H9 (cell line): ENCODE data around the gene NMRAL1. TPM values are rescaled to one million over a fixed set of nuclear protein-coding genes. Genes with fewer than 3 reads are reported as not detected.

ENCODE experiments used
- DNase-seq: peaks from one replicate; pipeline ENCODE4 v3.0.0-alpha.2; 2017
- H2AFZ ChIP-seq: one replicate; pipeline ENCODE4 v1.6.1; 2013; ENCODE audit warnings: mild to moderate bottlenecking, low read length, control low read depth, moderate library complexity
- H2AK5ac ChIP-seq: 2 replicates; pipeline ENCODE4 v1.6.1; 2013; ENCODE audit warnings: low read length, control low read depth, mixed read lengths; ENCODE audit not compliant: insufficient read length
- H2BK120ac ChIP-seq: one replicate; pipeline ENCODE4 v1.6.1; 2013; ENCODE audit warnings: low read depth, mild to moderate bottlenecking, low read length, control low read depth, inconsistent platforms; ENCODE audit not compliant: poor library complexity, severe bottlenecking
- H2BK12ac ChIP-seq: 2 replicates; pipeline ENCODE4 v1.6.1; 2013; ENCODE audit warnings: low read length, control low read depth, mixed read lengths, low read depth; ENCODE audit not compliant: insufficient read length
- H2BK15ac ChIP-seq: 2 replicates; pipeline ENCODE4 v1.6.1; 2013; ENCODE audit warnings: low read depth, low read length, control low read depth
- H2BK20ac ChIP-seq: one replicate; pipeline ENCODE4 v1.6.1; 2013; ENCODE audit warnings: low read depth, mild to moderate bottlenecking, low read length, control low read depth, inconsistent platforms; ENCODE audit not compliant: poor library complexity, severe bottlenecking
- H2BK5ac ChIP-seq: 2 replicates; pipeline ENCODE4 v1.6.1; 2013; ENCODE audit warnings: low read length, control low read depth, mixed read lengths; ENCODE audit not compliant: insufficient read length
- H3K14ac ChIP-seq: 2 replicates; pipeline ENCODE4 v1.6.1; 2013; ENCODE audit warnings: low read length, control low read depth; ENCODE audit not compliant: insufficient read depth
- H3K18ac ChIP-seq: 2 replicates; pipeline ENCODE4 v1.6.1; 2013; ENCODE audit warnings: low read depth, mild to moderate bottlenecking, mixed read lengths, low read length, control low read depth; ENCODE audit not compliant: insufficient read length
- H3K23ac ChIP-seq: 2 replicates; pipeline ENCODE4 v1.6.1; 2013; ENCODE audit warnings: low read length, control low read depth, mixed read lengths, low read depth; ENCODE audit not compliant: insufficient read length
- H3K23me2 ChIP-seq: 2 replicates; pipeline ENCODE4 v1.6.1; 2013; ENCODE audit warnings: low read depth, mild to moderate bottlenecking, mixed read lengths, low read length, control low read depth; ENCODE audit not compliant: insufficient read length, poor library complexity, severe bottlenecking
- H3K27ac ChIP-seq: 2 replicates; pipeline ENCODE4 v1.5.1; 2013; ENCODE audit warnings: low read length, control low read depth, mixed read lengths, low read depth; ENCODE audit not compliant: insufficient read length
- H3K27me3 ChIP-seq: 2 replicates; pipeline ENCODE4 v1.6.1; 2013; ENCODE audit warnings: low read length, control low read depth, inconsistent platforms; ENCODE audit not compliant: insufficient read depth
- H3K4ac ChIP-seq: 2 replicates; pipeline ENCODE4 v1.6.1; 2013; ENCODE audit warnings: low read depth, mild to moderate bottlenecking, control low read depth, inconsistent platforms, low read length, moderate library complexity
- H3K4me1 ChIP-seq: 2 replicates; pipeline ENCODE4 v1.6.1; 2013; ENCODE audit warnings: low read length, control low read depth, inconsistent platforms; ENCODE audit not compliant: insufficient read depth
- H3K4me2 ChIP-seq: 2 replicates; pipeline ENCODE4 v1.6.1; 2013; ENCODE audit warnings: low read length, control low read depth, mixed read lengths; ENCODE audit not compliant: insufficient read length, insufficient read depth
- H3K56ac ChIP-seq: 2 replicates; pipeline ENCODE4 v1.6.1; 2013; ENCODE audit warnings: low read depth, mild to moderate bottlenecking, mixed read lengths, low read length, control low read depth; ENCODE audit not compliant: insufficient read length
- H3K79me1 ChIP-seq: 2 replicates; pipeline ENCODE4 v1.6.1; 2013; ENCODE audit warnings: low read depth, mild to moderate bottlenecking, moderate library complexity, low read length, control low read depth, inconsistent platforms; ENCODE audit not compliant: insufficient read depth, poor library complexity, severe bottlenecking
- H3K79me2 ChIP-seq: 2 replicates; pipeline ENCODE4 v1.6.1; 2013; ENCODE audit warnings: low read length, control low read depth, inconsistent platforms; ENCODE audit not compliant: insufficient read depth
- H3K9ac ChIP-seq: 2 replicates; pipeline ENCODE4 v1.6.1; 2013; ENCODE audit warnings: low read length, control low read depth, mixed read lengths; ENCODE audit not compliant: insufficient read length; ENCODE audit errors: extremely low read depth
- H3K9me3 ChIP-seq: one replicate; pipeline ENCODE4 v1.6.1; 2013; ENCODE audit warnings: low read depth, low read length, inconsistent platforms; ENCODE audit not compliant: control insufficient read depth
- H3T11ph ChIP-seq: one replicate; pipeline ENCODE4 v1.6.1; 2013; ENCODE audit warnings: mild to moderate bottlenecking, low read length, control low read depth, inconsistent platforms
- H4K20me1 ChIP-seq: one replicate; pipeline ENCODE4 v1.6.1; 2013; ENCODE audit not compliant: control insufficient read depth, insufficient read length, insufficient read depth
- H4K5ac ChIP-seq: 2 replicates; pipeline ENCODE4 v1.6.1; 2013; ENCODE audit warnings: low read depth, mild to moderate bottlenecking, mixed read lengths, low read length, control low read depth; ENCODE audit not compliant: insufficient read length
- H4K8ac ChIP-seq: replicated peaks from 2 replicates; pipeline ENCODE4 v1.6.1; 2013; ENCODE audit warnings: low read length, control low read depth, mixed read lengths, low read depth; ENCODE audit not compliant: insufficient read length
- H4K91ac ChIP-seq: 2 replicates; pipeline ENCODE4 v1.6.1; 2013; ENCODE audit warnings: low read depth, mild to moderate bottlenecking, moderate library complexity, mixed read lengths, low read length, control low read depth; ENCODE audit not compliant: insufficient read length
- H3K27ac Mint-ChIP-seq, 3 experiments: 2 replicates in 2 of 3; 3 replicates in 1 of 3; pipeline ENCODE4 v1.8.0; 2020 to 2021; ENCODE audit warnings: mixed read lengths in 3 of 3, mild to moderate bottlenecking in 1 of 3, moderate library complexity in 1 of 3
- H3K27me3 Mint-ChIP-seq: 2 replicates; pipeline ENCODE4 v1.8.0; 2021; ENCODE audit warnings: low read depth, mild to moderate bottlenecking, moderate library complexity, mixed read lengths
- H3K36me3 Mint-ChIP-seq, 3 experiments: 2 replicates in 2 of 3; 3 replicates in 1 of 3; pipeline ENCODE4 v1.8.0; 2020 to 2021; ENCODE audit warnings: low read depth in 3 of 3, mixed read lengths in 3 of 3; ENCODE audit not compliant: insufficient read depth in 1 of 3
- H3K4me1 Mint-ChIP-seq, 2 experiments: 2 replicates each; pipeline ENCODE4 v1.8.0; 2020; ENCODE audit warnings: mixed read lengths in 2 of 2
- H3K4me3 Mint-ChIP-seq, 2 experiments: 2 replicates in 1 of 2; 3 replicates in 1 of 2; pipeline ENCODE4 v1.8.0; 2020 to 2021; ENCODE audit warnings: mild to moderate bottlenecking in 2 of 2, mixed read lengths in 2 of 2, moderate library complexity in 1 of 2
- H3K9me3 Mint-ChIP-seq, 2 experiments: 2 replicates in 1 of 2; 3 replicates in 1 of 2; pipeline ENCODE4 v1.8.0; 2020; ENCODE audit warnings: mild to moderate bottlenecking in 2 of 2, mixed read lengths in 2 of 2, moderate library complexity in 1 of 2
- CTCF ChIP-seq: fragments of 200-600 bp; sonication (generic); conservative IDR thresholded peaks from 3 replicates; pipeline ENCODE4 v1.8.0; 2021; ENCODE audit warnings: antibody characterized with exemption, mild to moderate bottlenecking
- WGBS: extraction: QIAGEN DNeasy Blood & Tissue Kit; methylation state at CpG from one replicate; pipeline ENCODE4 v1.1.7; 2013; ENCODE audit warnings: missing lambda C conversion rate, low lambda C conversion rate, mixed read lengths; ENCODE audit not compliant: insufficient read length; ENCODE audit errors: extremely low coverage; 5-methylcytosine and 5-hydroxymethylcytosine counted together
- total RNA-seq: library from RNA; stranded (reverse); gene quantifications from 2 replicates; pipeline ENCODE4 v1.2.1, GENCODE V29; 2021

NMRAL1 gene
- total RNA-seq, 1 experiment from 2014 or later = 78.9 TPM

GRCh38 chr16:4509420-4509819 is 35.0 kb upstream of the NMRAL1 start:
- H3K36me3 Mint-ChIP-seq = peaks cover 16 to 55% (median 42%) of the 10 kb centered on the region in 3 experiments; a peak in 6 of 7 replicates
- no peaks in the 10 kb centered on the region; the same call in 1 of the 2 replicates for H3K27me3 Mint-ChIP-seq
- H3K4me1 Mint-ChIP-seq = peaks cover 9 to 13% of the 10 kb centered on the region in 2 experiments; a peak in 2 of 4 replicates
- H3K18ac ChIP-seq = no peak overlapping the region
- no peak overlapping the region for H4K5ac ChIP-seq
- no peaks in the 10 kb centered on the region for H4K20me1 ChIP-seq
- H3K56ac ChIP-seq = no peak overlapping the region
- no peak overlapping the region for H3T11ph ChIP-seq
- H3K27ac ChIP-seq = no peak overlapping the region
- H3K79me1 ChIP-seq = no peaks in the 10 kb centered on the region
- no peak for TF ChIP-seq CTCF
- no peak overlapping the region for H3K4ac ChIP-seq
- no peak overlapping the region for H3K14ac ChIP-seq
- no peaks in the 10 kb centered on the region for H3K27me3 ChIP-seq
- H3K79me2 ChIP-seq = no peaks in the 10 kb centered on the region
- no peak overlapping the region for H3K4me3 Mint-ChIP-seq
- H3K4me1 ChIP-seq = no peaks in the 10 kb centered on the region
- H2BK12ac ChIP-seq = no peak overlapping the region
- H3K9me3 Mint-ChIP-seq = no peaks in the 10 kb centered on the region
- no peak overlapping the region for H2BK20ac ChIP-seq
- H2AFZ ChIP-seq = no peak overlapping the region
- no peak overlapping the region for H3K23ac ChIP-seq
- no peaks in the 10 kb centered on the region for H3K23me2 ChIP-seq
- no peak overlapping the region for H2BK15ac ChIP-seq
- no peaks in the 10 kb centered on the region for H3K9me3 ChIP-seq
- no peak overlapping the region for H3K9ac ChIP-seq
- H2BK120ac ChIP-seq = no peak overlapping the region
- H4K8ac ChIP-seq = no peak overlapping the region
- no peak overlapping the region for H2BK5ac ChIP-seq
- H3K4me2 ChIP-seq = no peak overlapping the region
- H2AK5ac ChIP-seq = no peak overlapping the region
- H4K91ac ChIP-seq = no peak overlapping the region
- WGBS = no CpG with 5 or more reads among the region's 8 CpGs
- H3K27ac Mint-ChIP-seq = no peak overlapping the region
- DNase-seq = no peak
